GM23338 (cell line): Measurements from ENCODE around the gene IPP. TPM values are rescaled to one million over a fixed set of nuclear protein-coding genes. Genes with fewer than 3 reads are reported as not detected.

Experiments
- ATAC-seq: fragments of 200-7000 bp; cut with Tn5 transposase; 3 replicates; pipeline ENCODE4 v1.9.1; 2020
- DNase-seq: peaks from one replicate; pipeline ENCODE4 v3.0.0-alpha.2; 2015; ENCODE audit warnings: low spot score
- H2AFZ ChIP-seq: fragments of 200-600 bp; sonication (generic); 2 replicates; pipeline ENCODE4 v1.8.0; 2016; ENCODE audit warnings: antibody characterized with exemption, mild to moderate bottlenecking, moderate library complexity
- H3F3A ChIP-seq: fragments of 200-600 bp; sonication (generic); replicated peaks from 2 replicates; pipeline ENCODE4 v1.8.0; 2017; ENCODE audit warnings: antibody characterized with exemption, mixed run types, low read depth
- H3K27ac ChIP-seq: fragments of 200-600 bp; sonication (generic); 2 replicates; pipeline ENCODE4 v1.6.1; 2016; ENCODE audit warnings: low read depth
- H3K27me3 ChIP-seq: fragments of 200-600 bp; sonication (generic); 2 replicates; pipeline ENCODE4 v1.8.0; 2016; ENCODE audit warnings: mild to moderate bottlenecking, mixed run types, moderate library complexity; ENCODE audit not compliant: insufficient read depth
- H3K36me3 ChIP-seq: fragments of 200-600 bp; sonication (generic); 2 replicates; pipeline ENCODE4 v1.8.0; 2016; ENCODE audit warnings: mild to moderate bottlenecking; ENCODE audit not compliant: insufficient read depth
- H3K4me1 ChIP-seq: fragments of 200-600 bp; sonication (generic); 2 replicates; pipeline ENCODE4 v1.8.0; 2016; ENCODE audit warnings: mild to moderate bottlenecking, moderate library complexity; ENCODE audit not compliant: insufficient read depth
- H3K4me2 ChIP-seq: fragments of 200-600 bp; sonication (generic); 2 replicates; pipeline ENCODE4 v1.7.1; 2017; ENCODE audit warnings: mixed run types
- H3K4me3 ChIP-seq: fragments of 200-600 bp; sonication (generic); 2 replicates; pipeline ENCODE4 v1.6.1; 2016; ENCODE audit warnings: mixed run types
- H3K79me2 ChIP-seq: fragments of 200-600 bp; sonication (generic); replicated peaks from 2 replicates; pipeline ENCODE4 v1.8.0; 2017; ENCODE audit warnings: mild to moderate bottlenecking; ENCODE audit not compliant: insufficient read depth
- H3K9me2 ChIP-seq: fragments of 200-600 bp; sonication (generic); 2 replicates; pipeline ENCODE4 v1.8.0; 2017; ENCODE audit not compliant: insufficient read depth
- H4K20me1 ChIP-seq: fragments of 200-600 bp; sonication (generic); replicated peaks from 2 replicates; pipeline ENCODE4 v1.8.0; 2017; ENCODE audit warnings: mild to moderate bottlenecking; ENCODE audit not compliant: insufficient read depth
- H3K27ac Mint-ChIP-seq: 2 replicates; pipeline ENCODE4 v1.8.0; 2020; ENCODE audit warnings: inconsistent platforms, mild to moderate bottlenecking, moderate library complexity, mixed read lengths
- H3K27me3 Mint-ChIP-seq: 3 replicates; pipeline ENCODE4 v1.8.0; 2022; ENCODE audit warnings: low read depth, mild to moderate bottlenecking, moderate library complexity, mixed read lengths, inconsistent platforms; ENCODE audit not compliant: insufficient read depth, poor library complexity
- H3K36me3 Mint-ChIP-seq: 3 replicates; pipeline ENCODE4 v1.8.0; 2021; ENCODE audit warnings: low read depth, mild to moderate bottlenecking, inconsistent platforms, moderate library complexity, mixed read lengths
- H3K4me1 Mint-ChIP-seq: 3 replicates; pipeline ENCODE4 v1.8.0; 2020; ENCODE audit warnings: mild to moderate bottlenecking, inconsistent platforms, mixed read lengths
- H3K4me3 Mint-ChIP-seq: 3 replicates; pipeline ENCODE4 v1.8.0; 2021; ENCODE audit warnings: moderate library complexity, mild to moderate bottlenecking, inconsistent platforms, mixed read lengths
- H3K9me3 Mint-ChIP-seq: 3 replicates; pipeline ENCODE4 v1.8.0; 2020; ENCODE audit warnings: moderate library complexity, mild to moderate bottlenecking, inconsistent platforms, mixed read lengths
- CREB1 ChIP-seq: fragments of 250-450 bp; sonication (Bioruptor Pico); IDR thresholded peaks from 2 replicates; pipeline ENCODE4 v1.5.0; 2020; ENCODE audit warnings: low read depth, mild to moderate bottlenecking, moderate library complexity
- EZH2 ChIP-seq: fragments of 200-600 bp; sonication (generic); IDR thresholded peaks from one replicate; pipeline ENCODE4 v1.8.0; 2017; ENCODE audit warnings: antibody characterized with exemption, mild to moderate bottlenecking, low read depth; ENCODE audit not compliant: unreplicated experiment
- EZH2phosphoT487 ChIP-seq: fragments of 200-600 bp; sonication (generic); IDR thresholded peaks from one replicate; pipeline ENCODE4 v1.8.1; 2018; ENCODE audit warnings: antibody characterized with exemption; ENCODE audit not compliant: unreplicated experiment
- JUNB ChIP-seq: IDR thresholded peaks from one replicate; pipeline ENCODE4 v1.6.1; 2016; ENCODE audit warnings: antibody characterized with exemption; ENCODE audit not compliant: unreplicated experiment
- NANOG ChIP-seq: IDR thresholded peaks from 2 replicates; pipeline ENCODE4 v1.6.1; 2016; ENCODE audit warnings: antibody characterized with exemption, borderline replicate concordance
- POLR2AphosphoS5 ChIP-seq: IDR thresholded peaks from 2 replicates; pipeline ENCODE4 v1.6.1; 2016; ENCODE audit warnings: antibody characterized with exemption, low read depth
- STAT1 ChIP-seq: IDR thresholded peaks from one replicate; pipeline ENCODE4 v1.6.1; 2016; ENCODE audit warnings: antibody characterized with exemption; ENCODE audit not compliant: unreplicated experiment
- ZNF114 ChIP-seq: fragments of 250-450 bp; sonication (Bioruptor Pico); IDR thresholded peaks from 2 replicates; pipeline ENCODE4 v1.5.0; 2020; ENCODE audit warnings: mild to moderate bottlenecking, moderate library complexity
- ZNF331 ChIP-seq: fragments of 250-450 bp; sonication (Bioruptor Pico); IDR thresholded peaks from 2 replicates; pipeline ENCODE4 v1.5.0; 2020; ENCODE audit warnings: low read depth, mild to moderate bottlenecking, moderate library complexity
- polyA plus RNA-seq: library from polyadenylated mRNA; unstranded; fragments of >200 nt; fragmentation: Nextera tagmentation; extraction: Ambion mirVana; gene quantifications from 2 replicates; pipeline ENCODE4 v1.2.1, GENCODE V29; 2016
- total RNA-seq: library from RNA; depleted of rRNA; stranded (reverse); fragments of >200 nt; shearing (Covaris generic); gene quantifications from 2 replicates; pipeline ENCODE4 v1.2.3, GENCODE V29; 2014
- TF ChIP-seq, protein P1 (sequence below): IDR thresholded peaks from 2 replicates; pipeline ENCODE4 v1.6.1; 2016; ENCODE audit warnings: antibody characterized with exemption
- TF ChIP-seq, protein P2 (sequence below), 2 experiments: fragments of 200-600 bp in 1 of 2; sonication (generic) in 1 of 2; conservative IDR thresholded peaks; 2 replicates each; pipeline versions ENCODE4 v1.5.1 to v1.6.1; 2016 to 2017; ENCODE audit warnings: antibody characterized with exemption in 2 of 2, low read depth in 2 of 2, mild to moderate bottlenecking in 2 of 2, moderate library complexity in 1 of 2
- TF ChIP-seq, protein P3 (sequence below): IDR thresholded peaks from one replicate; pipeline ENCODE4 v1.6.1; 2018; ENCODE audit warnings: antibody characterized with exemption; ENCODE audit not compliant: unreplicated experiment
- TF ChIP-seq, protein P4 (sequence below): fragments of 250-450 bp; sonication (Bioruptor Pico); IDR thresholded peaks from 2 replicates; pipeline ENCODE4 v1.5.0; 2020; ENCODE audit warnings: mild to moderate bottlenecking, moderate library complexity

Gene IPP
- total and polyA plus RNA-seq, 2 experiments from 2014 or later, result 1.8 to 2.8 TPM

DNA sequence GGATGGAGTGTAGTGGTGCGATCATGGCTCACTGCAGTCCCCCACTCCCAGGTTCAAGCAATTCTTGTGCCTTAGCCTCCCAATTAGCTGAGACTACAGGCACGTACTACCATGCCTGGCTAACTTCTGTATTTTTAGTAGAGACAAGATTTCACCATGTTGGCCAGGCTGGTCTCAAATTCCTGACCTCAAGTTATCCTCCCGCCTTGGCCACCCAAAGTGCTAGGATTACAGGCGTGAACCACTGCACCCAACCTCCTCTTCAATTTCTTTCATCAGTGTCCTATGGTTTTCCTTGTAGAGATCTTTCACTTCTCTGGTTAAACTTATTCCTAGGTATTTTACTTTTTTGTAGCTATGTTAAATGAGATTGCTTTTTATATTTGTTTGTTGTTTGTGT lies 42.3 kb upstream of the IPP start:
- Histone ChIP-seq H3K4me1 (no peaks in the 10 kb centered on the region), H3K27me3 (no peaks in the 10 kb centered on the region), H3K27ac (no peak overlapping the region), H2AFZ (no peak overlapping the region), H3K4me2 (no peak overlapping the region), H3K79me2 (no peaks in the 10 kb centered on the region), H3K9me2 (no peaks in the 10 kb centered on the region; the same call in 1 of the 2 replicates), H3K4me3 (no peak overlapping the region), H3F3A (no peaks in the 10 kb centered on the region), H4K20me1 (no peaks in the 10 kb centered on the region), H3K36me3 (no peaks in the 10 kb centered on the region)
- DNase-seq (no peak), ATAC-seq (no peak)
- Mint-ChIP-seq H3K36me3 (no peaks in the 10 kb centered on the region), H3K9me3 (no peaks in the 10 kb centered on the region), H3K4me3 (no peak overlapping the region), H3K27ac (no peak overlapping the region), H3K4me1 (no peaks in the 10 kb centered on the region), H3K27me3 (no peaks in the 10 kb centered on the region)
- TF ChIP-seq, protein P1, sequence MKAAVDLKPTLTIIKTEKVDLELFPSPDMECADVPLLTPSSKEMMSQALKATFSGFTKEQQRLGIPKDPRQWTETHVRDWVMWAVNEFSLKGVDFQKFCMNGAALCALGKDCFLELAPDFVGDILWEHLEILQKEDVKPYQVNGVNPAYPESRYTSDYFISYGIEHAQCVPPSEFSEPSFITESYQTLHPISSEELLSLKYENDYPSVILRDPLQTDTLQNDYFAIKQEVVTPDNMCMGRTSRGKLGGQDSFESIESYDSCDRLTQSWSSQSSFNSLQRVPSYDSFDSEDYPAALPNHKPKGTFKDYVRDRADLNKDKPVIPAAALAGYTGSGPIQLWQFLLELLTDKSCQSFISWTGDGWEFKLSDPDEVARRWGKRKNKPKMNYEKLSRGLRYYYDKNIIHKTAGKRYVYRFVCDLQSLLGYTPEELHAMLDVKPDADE, result no peak
- TF ChIP-seq JUNB (no peak), ZNF331 (CRISPR knock-in tag) (no peak), ZNF114 (CRISPR knock-in tag) (no peak), EZH2phosphoT487 (no peak), STAT1 (no peak), NANOG (no peak), CREB1 (CRISPR knock-in tag) (no peak), POLR2AphosphoS5 (no peak), EZH2 (no peak)
- TF ChIP-seq, protein P2, sequence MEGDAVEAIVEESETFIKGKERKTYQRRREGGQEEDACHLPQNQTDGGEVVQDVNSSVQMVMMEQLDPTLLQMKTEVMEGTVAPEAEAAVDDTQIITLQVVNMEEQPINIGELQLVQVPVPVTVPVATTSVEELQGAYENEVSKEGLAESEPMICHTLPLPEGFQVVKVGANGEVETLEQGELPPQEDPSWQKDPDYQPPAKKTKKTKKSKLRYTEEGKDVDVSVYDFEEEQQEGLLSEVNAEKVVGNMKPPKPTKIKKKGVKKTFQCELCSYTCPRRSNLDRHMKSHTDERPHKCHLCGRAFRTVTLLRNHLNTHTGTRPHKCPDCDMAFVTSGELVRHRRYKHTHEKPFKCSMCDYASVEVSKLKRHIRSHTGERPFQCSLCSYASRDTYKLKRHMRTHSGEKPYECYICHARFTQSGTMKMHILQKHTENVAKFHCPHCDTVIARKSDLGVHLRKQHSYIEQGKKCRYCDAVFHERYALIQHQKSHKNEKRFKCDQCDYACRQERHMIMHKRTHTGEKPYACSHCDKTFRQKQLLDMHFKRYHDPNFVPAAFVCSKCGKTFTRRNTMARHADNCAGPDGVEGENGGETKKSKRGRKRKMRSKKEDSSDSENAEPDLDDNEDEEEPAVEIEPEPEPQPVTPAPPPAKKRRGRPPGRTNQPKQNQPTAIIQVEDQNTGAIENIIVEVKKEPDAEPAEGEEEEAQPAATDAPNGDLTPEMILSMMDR (conservative IDR thresholded peaks at IDR 0.05; ENCODE audit: low read depth in 2 of 2), result no peak
- TF ChIP-seq, protein P3, sequence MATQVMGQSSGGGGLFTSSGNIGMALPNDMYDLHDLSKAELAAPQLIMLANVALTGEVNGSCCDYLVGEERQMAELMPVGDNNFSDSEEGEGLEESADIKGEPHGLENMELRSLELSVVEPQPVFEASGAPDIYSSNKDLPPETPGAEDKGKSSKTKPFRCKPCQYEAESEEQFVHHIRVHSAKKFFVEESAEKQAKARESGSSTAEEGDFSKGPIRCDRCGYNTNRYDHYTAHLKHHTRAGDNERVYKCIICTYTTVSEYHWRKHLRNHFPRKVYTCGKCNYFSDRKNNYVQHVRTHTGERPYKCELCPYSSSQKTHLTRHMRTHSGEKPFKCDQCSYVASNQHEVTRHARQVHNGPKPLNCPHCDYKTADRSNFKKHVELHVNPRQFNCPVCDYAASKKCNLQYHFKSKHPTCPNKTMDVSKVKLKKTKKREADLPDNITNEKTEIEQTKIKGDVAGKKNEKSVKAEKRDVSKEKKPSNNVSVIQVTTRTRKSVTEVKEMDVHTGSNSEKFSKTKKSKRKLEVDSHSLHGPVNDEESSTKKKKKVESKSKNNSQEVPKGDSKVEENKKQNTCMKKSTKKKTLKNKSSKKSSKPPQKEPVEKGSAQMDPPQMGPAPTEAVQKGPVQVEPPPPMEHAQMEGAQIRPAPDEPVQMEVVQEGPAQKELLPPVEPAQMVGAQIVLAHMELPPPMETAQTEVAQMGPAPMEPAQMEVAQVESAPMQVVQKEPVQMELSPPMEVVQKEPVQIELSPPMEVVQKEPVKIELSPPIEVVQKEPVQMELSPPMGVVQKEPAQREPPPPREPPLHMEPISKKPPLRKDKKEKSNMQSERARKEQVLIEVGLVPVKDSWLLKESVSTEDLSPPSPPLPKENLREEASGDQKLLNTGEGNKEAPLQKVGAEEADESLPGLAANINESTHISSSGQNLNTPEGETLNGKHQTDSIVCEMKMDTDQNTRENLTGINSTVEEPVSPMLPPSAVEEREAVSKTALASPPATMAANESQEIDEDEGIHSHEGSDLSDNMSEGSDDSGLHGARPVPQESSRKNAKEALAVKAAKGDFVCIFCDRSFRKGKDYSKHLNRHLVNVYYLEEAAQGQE, result no peak
- TF ChIP-seq, protein P4, sequence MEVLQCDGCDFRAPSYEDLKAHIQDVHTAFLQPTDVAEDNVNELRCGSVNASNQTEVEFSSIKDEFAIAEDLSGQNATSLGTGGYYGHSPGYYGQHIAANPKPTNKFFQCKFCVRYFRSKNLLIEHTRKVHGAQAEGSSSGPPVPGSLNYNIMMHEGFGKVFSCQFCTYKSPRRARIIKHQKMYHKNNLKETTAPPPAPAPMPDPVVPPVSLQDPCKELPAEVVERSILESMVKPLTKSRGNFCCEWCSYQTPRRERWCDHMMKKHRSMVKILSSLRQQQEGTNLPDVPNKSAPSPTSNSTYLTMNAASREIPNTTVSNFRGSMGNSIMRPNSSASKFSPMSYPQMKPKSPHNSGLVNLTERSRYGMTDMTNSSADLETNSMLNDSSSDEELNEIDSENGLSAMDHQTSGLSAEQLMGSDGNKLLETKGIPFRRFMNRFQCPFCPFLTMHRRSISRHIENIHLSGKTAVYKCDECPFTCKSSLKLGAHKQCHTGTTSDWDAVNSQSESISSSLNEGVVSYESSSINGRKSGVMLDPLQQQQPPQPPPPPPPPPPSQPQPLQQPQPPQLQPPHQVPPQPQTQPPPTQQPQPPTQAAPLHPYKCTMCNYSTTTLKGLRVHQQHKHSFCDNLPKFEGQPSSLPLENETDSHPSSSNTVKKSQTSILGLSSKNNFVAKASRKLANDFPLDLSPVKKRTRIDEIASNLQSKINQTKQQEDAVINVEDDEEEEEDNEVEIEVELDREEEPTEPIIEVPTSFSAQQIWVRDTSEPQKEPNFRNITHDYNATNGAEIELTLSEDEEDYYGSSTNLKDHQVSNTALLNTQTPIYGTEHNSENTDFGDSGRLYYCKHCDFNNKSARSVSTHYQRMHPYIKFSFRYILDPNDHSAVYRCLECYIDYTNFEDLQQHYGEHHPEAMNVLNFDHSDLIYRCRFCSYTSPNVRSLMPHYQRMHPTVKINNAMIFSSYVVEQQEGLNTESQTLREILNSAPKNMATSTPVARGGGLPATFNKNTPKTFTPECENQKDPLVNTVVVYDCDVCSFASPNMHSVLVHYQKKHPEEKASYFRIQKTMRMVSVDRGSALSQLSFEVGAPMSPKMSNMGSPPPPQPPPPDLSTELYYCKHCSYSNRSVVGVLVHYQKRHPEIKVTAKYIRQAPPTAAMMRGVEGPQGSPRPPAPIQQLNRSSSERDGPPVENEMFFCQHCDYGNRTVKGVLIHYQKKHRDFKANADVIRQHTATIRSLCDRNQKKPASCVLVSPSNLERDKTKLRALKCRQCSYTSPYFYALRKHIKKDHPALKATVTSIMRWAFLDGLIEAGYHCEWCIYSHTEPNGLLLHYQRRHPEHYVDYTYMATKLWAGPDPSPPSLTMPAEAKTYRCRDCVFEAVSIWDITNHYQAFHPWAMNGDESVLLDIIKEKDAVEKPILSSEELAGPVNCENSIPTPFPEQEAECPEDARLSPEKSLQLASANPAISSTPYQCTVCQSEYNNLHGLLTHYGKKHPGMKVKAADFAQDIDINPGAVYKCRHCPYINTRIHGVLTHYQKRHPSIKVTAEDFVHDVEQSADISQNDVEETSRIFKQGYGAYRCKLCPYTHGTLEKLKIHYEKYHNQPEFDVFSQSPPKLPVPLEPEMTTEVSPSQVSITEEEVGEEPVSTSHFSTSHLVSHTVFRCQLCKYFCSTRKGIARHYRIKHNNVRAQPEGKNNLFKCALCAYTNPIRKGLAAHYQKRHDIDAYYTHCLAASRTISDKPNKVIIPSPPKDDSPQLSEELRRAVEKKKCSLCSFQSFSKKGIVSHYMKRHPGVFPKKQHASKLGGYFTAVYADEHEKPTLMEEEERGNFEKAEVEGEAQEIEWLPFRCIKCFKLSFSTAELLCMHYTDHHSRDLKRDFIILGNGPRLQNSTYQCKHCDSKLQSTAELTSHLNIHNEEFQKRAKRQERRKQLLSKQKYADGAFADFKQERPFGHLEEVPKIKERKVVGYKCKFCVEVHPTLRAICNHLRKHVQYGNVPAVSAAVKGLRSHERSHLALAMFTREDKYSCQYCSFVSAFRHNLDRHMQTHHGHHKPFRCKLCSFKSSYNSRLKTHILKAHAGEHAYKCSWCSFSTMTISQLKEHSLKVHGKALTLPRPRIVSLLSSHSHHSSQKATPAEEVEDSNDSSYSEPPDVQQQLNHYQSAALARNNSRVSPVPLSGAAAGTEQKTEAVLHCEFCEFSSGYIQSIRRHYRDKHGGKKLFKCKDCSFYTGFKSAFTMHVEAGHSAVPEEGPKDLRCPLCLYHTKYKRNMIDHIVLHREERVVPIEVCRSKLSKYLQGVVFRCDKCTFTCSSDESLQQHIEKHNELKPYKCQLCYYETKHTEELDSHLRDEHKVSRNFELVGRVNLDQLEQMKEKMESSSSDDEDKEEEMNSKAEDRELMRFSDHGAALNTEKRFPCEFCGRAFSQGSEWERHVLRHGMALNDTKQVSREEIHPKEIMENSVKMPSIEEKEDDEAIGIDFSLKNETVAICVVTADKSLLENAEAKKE (CRISPR knock-in tag), result no peak
